Dermis microvascular lymphatic vessel endothelial cell (primary cell): Measurements from ENCODE around the gene TINAGL1. TPM values are rescaled to one million over a fixed set of nuclear protein-coding genes. Genes with fewer than 3 reads are reported as not detected.

Source experiments
- DNase-seq, 2 donors: peaks; one replicate each; pipeline versions ENCODE4 v3.0.0 to v3.0.0-alpha.2; 2010; ENCODE audit warnings: low read depth in 2 of 2
- total RNA-seq: library from RNA; depleted of rRNA; stranded (reverse); fragments of >200 nt; gene quantifications from 2 replicates; pipeline ENCODE4 v1.2.1, GENCODE V29; 2014

The TINAGL1 gene
- total RNA-seq, 1 donor from 2014 or later, result 273 TPM

- DNase-seq, result peak in 1 of 2 donors; percentile 69
Observed at GRCh38 chr1:31600641-31601040, 24.3 kb downstream of the TINAGL1 start.

- no peak for DNase-seq
Observed at GRCh38 chr1:31602081-31602480, 25.8 kb downstream of the TINAGL1 start.

GRCh38 chr1:31605908-31606427, 29.7 kb downstream of the TINAGL1 start:
- no peak for DNase-seq

- no peak for DNase-seq
Observed at GRCh38 chr1:31607360-31607759, 31.0 kb downstream of the TINAGL1 start.

GRCh38 chr1:31609514-31610118, 33.3 kb downstream of the TINAGL1 start:
- DNase-seq, result no peak

- no peak for DNase-seq
Observed at GRCh38 chr1:31614414-31615005, 38.2 kb downstream of the TINAGL1 start.

GRCh38 chr1:31615414-31615813, 39.1 kb downstream of the TINAGL1 start:
- no peak for DNase-seq

- no peak for DNase-seq
Observed at GRCh38 chr1:31615939-31616338, 39.6 kb downstream of the TINAGL1 start.

GRCh38 chr1:31617218-31617915, 41.1 kb downstream of the TINAGL1 start, which contains the start of gene HCRTR1:
HCRTR1 (plus strand) TSS chr1:31617689; CDS start chr1:31619193, 1,504 bp downstream.
- no peak for DNase-seq

- peak in 1 of 2 donors; percentile 70 for DNase-seq
Observed at GRCh38 chr1:31617916-31618746, 41.8 kb downstream of the TINAGL1 start.

GRCh38 chr1:31618916-31619846, 42.9 kb downstream of the TINAGL1 start:
- DNase-seq, result no peak

GRCh38 chr1:31620631-31621497, 44.5 kb downstream of the TINAGL1 start:
- DNase-seq, result no peak

GRCh38 chr1:31621498-31621820, 45.1 kb downstream of the TINAGL1 start:
- DNase-seq, result no peak

- no peak for DNase-seq
Observed at GRCh38 chr1:31621847-31622730, 45.8 kb downstream of the TINAGL1 start.

- no peak for DNase-seq
Observed at GRCh38 chr1:31623365-31623764, 47.0 kb downstream of the TINAGL1 start.

- DNase-seq, result no peak
Observed at GRCh38 chr1:31624309-31624708, 48.0 kb downstream of the TINAGL1 start.

- no peak for DNase-seq
Observed at GRCh38 chr1:31624731-31625514, 48.6 kb downstream of the TINAGL1 start.
